ENCODE results near the gene ZNF593OS.

GRCh38 chr1:26170472-26170821, 1.2 kb downstream of the ZNF593OS start:
- TF ChIP-seq, protein P1, sequence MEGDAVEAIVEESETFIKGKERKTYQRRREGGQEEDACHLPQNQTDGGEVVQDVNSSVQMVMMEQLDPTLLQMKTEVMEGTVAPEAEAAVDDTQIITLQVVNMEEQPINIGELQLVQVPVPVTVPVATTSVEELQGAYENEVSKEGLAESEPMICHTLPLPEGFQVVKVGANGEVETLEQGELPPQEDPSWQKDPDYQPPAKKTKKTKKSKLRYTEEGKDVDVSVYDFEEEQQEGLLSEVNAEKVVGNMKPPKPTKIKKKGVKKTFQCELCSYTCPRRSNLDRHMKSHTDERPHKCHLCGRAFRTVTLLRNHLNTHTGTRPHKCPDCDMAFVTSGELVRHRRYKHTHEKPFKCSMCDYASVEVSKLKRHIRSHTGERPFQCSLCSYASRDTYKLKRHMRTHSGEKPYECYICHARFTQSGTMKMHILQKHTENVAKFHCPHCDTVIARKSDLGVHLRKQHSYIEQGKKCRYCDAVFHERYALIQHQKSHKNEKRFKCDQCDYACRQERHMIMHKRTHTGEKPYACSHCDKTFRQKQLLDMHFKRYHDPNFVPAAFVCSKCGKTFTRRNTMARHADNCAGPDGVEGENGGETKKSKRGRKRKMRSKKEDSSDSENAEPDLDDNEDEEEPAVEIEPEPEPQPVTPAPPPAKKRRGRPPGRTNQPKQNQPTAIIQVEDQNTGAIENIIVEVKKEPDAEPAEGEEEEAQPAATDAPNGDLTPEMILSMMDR (IDR thresholded peaks at IDR 0.05; ENCODE audit: poor library complexity) = no peak
- TF ChIP-seq EZH2phosphoT487 (IDR thresholded peaks at IDR 0.05; ENCODE audit: low read depth, severe bottlenecking, unreplicated experiment) (no peak), EZH2 (IDR thresholded peaks at IDR 0.05; ENCODE audit: borderline replicate concordance) (no peak)
